ENCODE results near the gene DNAI2. TPM values are rescaled to one million over a fixed set of nuclear protein-coding genes. Genes with fewer than 3 reads are reported as not detected.

DNAI2 gene
- polyA plus RNA-seq, 1 donor from 2014 or later = not detected

- Histone ChIP-seq H3K9me2 (ENCODE audit: insufficient read depth, low read length) (no peaks in the 10 kb centered on the region), H3K27me3 (ENCODE audit: insufficient read depth, low read depth, low read length) (peaks cover 10% of the 10 kb centered on the region), H3K9me3 (ENCODE audit: low read length) (no peaks in the 10 kb centered on the region), H3K27ac (ENCODE audit: low read length) (peak overlapping the region; percentile 47), H3F3A (ENCODE audit: insufficient read depth, low read length, poor library complexity, severe bottlenecking) (no peaks in the 10 kb centered on the region), H3K4me3 (ENCODE audit: low read length) (no peak overlapping the region), H3K36me3 (ENCODE audit: insufficient read depth, low read length) (no peaks in the 10 kb centered on the region), H3K4me2 (ENCODE audit: low read length) (no peak overlapping the region), H4K20me1 (ENCODE audit: insufficient read depth) (no peaks in the 10 kb centered on the region), H2AFZ (ENCODE audit: low read depth, low read length) (no peak overlapping the region), H3K79me2 (replicated peaks; ENCODE audit: insufficient read depth, low read length) (no peaks in the 10 kb centered on the region), H3K9ac (ENCODE audit: low read length) (peak overlapping the region; percentile 27)
- TF ChIP-seq MXI1 (conservative IDR thresholded peaks at IDR 0.05; ENCODE audit: poor library complexity, severe bottlenecking) (no peak), RAD21 (conservative IDR thresholded peaks at IDR 0.05) (no peak), EZH2 (IDR thresholded peaks at IDR 0.05; ENCODE audit: borderline replicate concordance, insufficient read depth, low read length, poor library complexity, severe bottlenecking) (no peak), EP300 (conservative IDR thresholded peaks at IDR 0.05; ENCODE audit: poor library complexity, severe bottlenecking) (peak; percentile 34), REST (IDR thresholded peaks at IDR 0.05; ENCODE audit: borderline replicate concordance) (peak; percentile 86), POLR2AphosphoS5 (IDR thresholded peaks at IDR 0.05) (no peak), CTCF (IDR thresholded peaks at IDR 0.05; ENCODE audit: poor library complexity, severe bottlenecking) (no peak)
Observed at GRCh38 chr17:74250324-74250995, 23.6 kb upstream of the DNAI2 start.

GRCh38 chr17:74251051-74251450 lies 23.0 kb upstream of the DNAI2 start:
- Histone ChIP-seq H3K9ac (ENCODE audit: low read length) (peak overlapping the region; percentile 27), H3F3A (ENCODE audit: insufficient read depth, low read length, poor library complexity, severe bottlenecking) (no peaks in the 10 kb centered on the region), H3K9me2 (ENCODE audit: insufficient read depth, low read length) (no peaks in the 10 kb centered on the region), H3K27ac (ENCODE audit: low read length) (peak overlapping the region; percentile 47), H3K4me2 (ENCODE audit: low read length) (no peak overlapping the region), H2AFZ (ENCODE audit: low read depth, low read length) (no peak overlapping the region), H3K9me3 (ENCODE audit: low read length) (no peaks in the 10 kb centered on the region), H3K79me2 (replicated peaks; ENCODE audit: insufficient read depth, low read length) (no peaks in the 10 kb centered on the region), H3K27me3 (ENCODE audit: insufficient read depth, low read depth, low read length) (peaks cover 10% of the 10 kb centered on the region), H3K36me3 (ENCODE audit: insufficient read depth, low read length) (no peaks in the 10 kb centered on the region), H3K4me3 (ENCODE audit: low read length) (no peak overlapping the region), H4K20me1 (ENCODE audit: insufficient read depth) (no peaks in the 10 kb centered on the region)
- no peak for TF ChIP-seq EZH2 (IDR thresholded peaks at IDR 0.05; ENCODE audit: borderline replicate concordance, insufficient read depth, low read length, poor library complexity, severe bottlenecking)
- TF ChIP-seq REST (IDR thresholded peaks at IDR 0.05; ENCODE audit: borderline replicate concordance) = no peak
- TF ChIP-seq EP300 (conservative IDR thresholded peaks at IDR 0.05; ENCODE audit: poor library complexity, severe bottlenecking) = no peak
- no peak for TF ChIP-seq CTCF (IDR thresholded peaks at IDR 0.05; ENCODE audit: poor library complexity, severe bottlenecking)
- no peak for TF ChIP-seq POLR2AphosphoS5 (IDR thresholded peaks at IDR 0.05)
- no peak for TF ChIP-seq RAD21 (conservative IDR thresholded peaks at IDR 0.05)
- TF ChIP-seq MXI1 (conservative IDR thresholded peaks at IDR 0.05; ENCODE audit: poor library complexity, severe bottlenecking) = no peak
- TF ChIP-seq SMC3 (conservative IDR thresholded peaks at IDR 0.05; ENCODE audit: poor library complexity) = no peak
- TF ChIP-seq TAF1 (IDR thresholded peaks at IDR 0.05; ENCODE audit: low read depth) = no peak

Data from neural cell (in vitro differentiated cells).